ENCODE measurements around the gene RNF4.

DNA sequence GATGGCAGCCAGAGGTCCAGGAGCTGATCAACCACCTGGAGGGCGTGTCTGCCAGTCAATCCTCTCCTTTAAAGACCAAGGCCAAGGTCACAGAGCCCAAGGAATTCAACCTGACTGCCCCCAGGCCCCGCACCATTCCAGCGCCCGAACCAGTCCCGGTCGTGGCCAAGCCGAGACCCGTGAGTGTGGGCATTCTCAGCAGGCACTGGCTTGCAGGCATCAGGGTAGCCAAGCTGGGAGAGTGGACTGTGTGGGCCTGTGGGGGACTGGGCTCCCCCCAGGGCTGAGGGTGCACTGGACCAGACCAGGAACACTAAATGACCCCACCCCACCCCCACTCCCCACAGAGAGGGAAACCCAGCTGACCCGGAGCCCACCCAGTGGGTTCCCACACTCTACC is 23.8 kb upstream of the RNF4 start:
- TF ChIP-seq, protein P1, sequence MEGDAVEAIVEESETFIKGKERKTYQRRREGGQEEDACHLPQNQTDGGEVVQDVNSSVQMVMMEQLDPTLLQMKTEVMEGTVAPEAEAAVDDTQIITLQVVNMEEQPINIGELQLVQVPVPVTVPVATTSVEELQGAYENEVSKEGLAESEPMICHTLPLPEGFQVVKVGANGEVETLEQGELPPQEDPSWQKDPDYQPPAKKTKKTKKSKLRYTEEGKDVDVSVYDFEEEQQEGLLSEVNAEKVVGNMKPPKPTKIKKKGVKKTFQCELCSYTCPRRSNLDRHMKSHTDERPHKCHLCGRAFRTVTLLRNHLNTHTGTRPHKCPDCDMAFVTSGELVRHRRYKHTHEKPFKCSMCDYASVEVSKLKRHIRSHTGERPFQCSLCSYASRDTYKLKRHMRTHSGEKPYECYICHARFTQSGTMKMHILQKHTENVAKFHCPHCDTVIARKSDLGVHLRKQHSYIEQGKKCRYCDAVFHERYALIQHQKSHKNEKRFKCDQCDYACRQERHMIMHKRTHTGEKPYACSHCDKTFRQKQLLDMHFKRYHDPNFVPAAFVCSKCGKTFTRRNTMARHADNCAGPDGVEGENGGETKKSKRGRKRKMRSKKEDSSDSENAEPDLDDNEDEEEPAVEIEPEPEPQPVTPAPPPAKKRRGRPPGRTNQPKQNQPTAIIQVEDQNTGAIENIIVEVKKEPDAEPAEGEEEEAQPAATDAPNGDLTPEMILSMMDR (IDR thresholded peaks at IDR 0.05): no peak
- TF ChIP-seq POLR2A (IDR thresholded peaks at IDR 0.05): no peak

All from uterus (tissue), 2 donors.